ENCODE measurements around the gene TPST1. TPM values are rescaled to one million over a fixed set of nuclear protein-coding genes. Genes with fewer than 3 reads are reported as not detected.

Gene TPST1
- total RNA-seq, 1 experiment from 2014 or later, result 32.8 TPM

DNA sequence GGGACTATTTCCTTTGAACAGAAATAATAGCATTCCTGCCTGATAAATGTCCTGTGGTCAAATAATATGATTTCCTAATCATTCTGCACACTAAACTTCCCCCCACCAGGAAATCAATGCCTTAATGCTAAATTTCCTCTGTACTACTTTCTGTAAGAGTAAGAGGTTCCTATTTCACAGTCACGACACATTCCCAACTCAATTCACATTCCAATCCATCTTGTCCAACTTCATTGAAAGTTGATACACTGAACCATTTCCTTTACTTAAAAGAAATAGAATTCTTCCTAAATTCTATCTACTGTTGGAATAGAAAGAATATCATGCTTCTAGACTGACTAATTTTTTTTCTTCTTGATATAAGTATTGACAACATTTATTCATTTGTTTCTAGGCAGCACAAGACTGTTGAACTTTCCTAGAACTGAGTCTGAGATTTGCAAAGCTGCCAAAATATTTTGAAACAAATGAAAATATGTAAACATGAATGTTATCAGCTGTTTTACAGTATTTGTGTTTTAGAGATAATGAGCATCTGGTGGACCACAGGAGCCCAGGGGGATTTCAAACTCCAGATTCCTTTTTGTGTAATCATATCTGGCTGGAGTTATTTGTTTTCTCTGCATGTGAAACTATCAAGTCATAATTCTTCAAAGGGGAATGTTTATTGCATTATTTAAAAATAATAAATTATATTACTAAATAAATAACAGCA is 121.5 kb downstream of the TPST1 start:
- no TSS peak for BruUV-seq (replicated peaks)
- DNase-seq, result peak; percentile 25 to 45
- Histone ChIP-seq H3K9me3 (peaks cover 6% of the 10 kb centered on the region; the same call in 1 of the 2 replicates), H3K4me1 (peaks cover 14% of the 10 kb centered on the region), H3K4me3 (ENCODE audit: low read depth, low read length) (no peak overlapping the region), H3K27me3 (replicated peaks; ENCODE audit: control insufficient read depth, insufficient read depth, low read length) (no peaks in the 10 kb centered on the region), H3K36me3 (ENCODE audit: control insufficient read depth, insufficient read depth, low read length) (no peaks in the 10 kb centered on the region)
- peaks cover 5% of the 10 kb centered on the region for H3K36me3 Mint-ChIP-seq (ENCODE audit: insufficient read depth, unreplicated experiment)
- no peak overlapping the region for H3K27ac Mint-ChIP-seq (ENCODE audit: unreplicated experiment)
- H3K4me3 Mint-ChIP-seq (ENCODE audit: unreplicated experiment), result peak overlapping the region; percentile 0
- CTCF ChIA-PET, result no interaction called here
- H3K9me3 Mint-ChIP-seq (ENCODE audit: unreplicated experiment), result peaks cover 11% of the 10 kb centered on the region
- TF ChIP-seq, protein P1, sequence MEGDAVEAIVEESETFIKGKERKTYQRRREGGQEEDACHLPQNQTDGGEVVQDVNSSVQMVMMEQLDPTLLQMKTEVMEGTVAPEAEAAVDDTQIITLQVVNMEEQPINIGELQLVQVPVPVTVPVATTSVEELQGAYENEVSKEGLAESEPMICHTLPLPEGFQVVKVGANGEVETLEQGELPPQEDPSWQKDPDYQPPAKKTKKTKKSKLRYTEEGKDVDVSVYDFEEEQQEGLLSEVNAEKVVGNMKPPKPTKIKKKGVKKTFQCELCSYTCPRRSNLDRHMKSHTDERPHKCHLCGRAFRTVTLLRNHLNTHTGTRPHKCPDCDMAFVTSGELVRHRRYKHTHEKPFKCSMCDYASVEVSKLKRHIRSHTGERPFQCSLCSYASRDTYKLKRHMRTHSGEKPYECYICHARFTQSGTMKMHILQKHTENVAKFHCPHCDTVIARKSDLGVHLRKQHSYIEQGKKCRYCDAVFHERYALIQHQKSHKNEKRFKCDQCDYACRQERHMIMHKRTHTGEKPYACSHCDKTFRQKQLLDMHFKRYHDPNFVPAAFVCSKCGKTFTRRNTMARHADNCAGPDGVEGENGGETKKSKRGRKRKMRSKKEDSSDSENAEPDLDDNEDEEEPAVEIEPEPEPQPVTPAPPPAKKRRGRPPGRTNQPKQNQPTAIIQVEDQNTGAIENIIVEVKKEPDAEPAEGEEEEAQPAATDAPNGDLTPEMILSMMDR (IDR thresholded peaks at IDR 0.05; ENCODE audit: insufficient read depth in 1 of 2, low read depth in 1 of 2, low read length in 1 of 2, severe bottlenecking in 1 of 2, unreplicated experiment in 1 of 2), result no peak
- peaks cover 25% of the 10 kb centered on the region for H3K4me1 Mint-ChIP-seq (ENCODE audit: low read depth, unreplicated experiment)
- intact Hi-C loops (cut with micrococcal nuclease; ENCODE audit: unreplicated experiment), result loop anchor here (1.0 to 10.0 kb wide), 2 partner anchors 88 kb away; no protein-coding TSS in a partner anchor
- no peaks in the 10 kb centered on the region for H3K27me3 Mint-ChIP-seq (ENCODE audit: insufficient read depth, unreplicated experiment)
- POLR2A ChIA-PET, result interaction anchor here (0.6 kb wide), 1 partner anchor 226 kb away, joined by 5 read pairs; no protein-coding TSS in a partner anchor

DNA sequence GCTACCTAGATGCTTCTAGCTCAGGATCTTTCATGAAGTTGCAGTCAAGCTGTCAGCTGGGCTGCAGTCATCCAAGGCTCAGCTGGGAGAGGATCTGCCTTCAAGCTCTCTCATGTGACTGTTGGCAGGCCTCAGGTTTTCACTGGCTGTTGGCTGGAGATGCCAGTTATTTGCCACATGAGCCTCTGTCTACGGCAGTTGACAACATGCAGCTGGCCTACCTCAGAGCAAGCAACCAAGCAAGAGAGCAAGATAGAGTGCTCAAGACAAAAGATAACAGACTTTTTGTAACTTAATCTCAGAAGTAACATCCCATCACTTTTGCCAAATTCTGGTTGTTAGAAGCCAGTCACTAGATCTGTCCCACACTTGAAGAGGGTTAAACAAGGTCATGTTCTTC is 125.8 kb downstream of the TPST1 start:
- Mint-ChIP-seq H3K4me1 (ENCODE audit: low read depth, unreplicated experiment) (peaks cover 16% of the 10 kb centered on the region), H3K27ac (ENCODE audit: unreplicated experiment) (no peak overlapping the region), H3K36me3 (ENCODE audit: insufficient read depth, unreplicated experiment) (peaks cover 20% of the 10 kb centered on the region), H3K4me3 (ENCODE audit: unreplicated experiment) (no peak overlapping the region), H3K27me3 (ENCODE audit: insufficient read depth, unreplicated experiment) (no peaks in the 10 kb centered on the region), H3K9me3 (ENCODE audit: unreplicated experiment) (peaks cover 1% of the 10 kb centered on the region)
- TF ChIP-seq, protein P1 (IDR thresholded peaks at IDR 0.05; ENCODE audit: insufficient read depth in 1 of 2, low read depth in 1 of 2, low read length in 1 of 2, severe bottlenecking in 1 of 2, unreplicated experiment in 1 of 2), result no peak
- Histone ChIP-seq H3K36me3 (ENCODE audit: control insufficient read depth, insufficient read depth, low read length) (no peaks in the 10 kb centered on the region), H3K9me3 (no peaks in the 10 kb centered on the region), H3K4me3 (ENCODE audit: low read depth, low read length) (no peak overlapping the region), H3K27me3 (replicated peaks; ENCODE audit: control insufficient read depth, insufficient read depth, low read length) (no peaks in the 10 kb centered on the region), H3K4me1 (peaks cover 13% of the 10 kb centered on the region)
- BruUV-seq (replicated peaks), result no TSS peak
- ChIA-PET CTCF (no interaction called here), POLR2A (interaction anchor here (0.6 kb wide), 1 partner anchor 58 kb away, joined by 3 read pairs; no protein-coding TSS in a partner anchor)
- intact Hi-C loops (cut with micrococcal nuclease; ENCODE audit: unreplicated experiment), result no loop called here
- no peak for DNase-seq

DNA sequence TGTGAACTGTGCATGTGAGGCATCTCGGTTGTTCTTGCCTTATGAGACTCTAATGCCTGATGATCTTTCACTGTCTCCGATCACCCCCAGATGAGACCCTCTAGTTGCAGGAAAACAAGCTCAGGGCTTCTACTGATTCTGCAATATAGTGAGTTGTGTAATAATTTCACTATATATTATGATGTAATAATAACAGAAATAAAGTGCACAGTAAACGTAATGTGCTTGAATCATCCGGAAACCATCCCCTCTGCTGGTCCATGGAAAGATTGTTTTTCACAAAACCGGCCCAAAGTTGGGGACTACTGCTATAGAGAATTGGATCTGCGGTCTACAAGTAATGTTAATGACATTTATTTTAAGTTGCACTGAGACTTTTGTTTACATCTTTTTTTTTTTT is 126.7 kb downstream of the TPST1 start:
- no peaks in the 10 kb centered on the region for H3K36me3 ChIP-seq (ENCODE audit: control insufficient read depth, insufficient read depth, low read length)
- 0 out of 2 replicates have a peak, but pooled peaks cover 1% of the 10 kb centered on the region for H3K9me3 ChIP-seq
- peaks cover 10% of the 10 kb centered on the region for H3K9me3 Mint-ChIP-seq (ENCODE audit: unreplicated experiment)
- H3K4me3 ChIP-seq (ENCODE audit: low read depth, low read length), result no peak overlapping the region
- BruUV-seq (replicated peaks), result no TSS peak
- H3K27me3 ChIP-seq (replicated peaks; ENCODE audit: control insufficient read depth, insufficient read depth, low read length), result no peaks in the 10 kb centered on the region
- intact Hi-C loops (cut with micrococcal nuclease; ENCODE audit: unreplicated experiment), result no loop called here
- POLR2A ChIA-PET, result no interaction called here
- H3K36me3 Mint-ChIP-seq (ENCODE audit: insufficient read depth, unreplicated experiment), result peaks cover 25% of the 10 kb centered on the region
- no peaks in the 10 kb centered on the region for H3K27me3 Mint-ChIP-seq (ENCODE audit: insufficient read depth, unreplicated experiment)
- no peak for DNase-seq
- no peak overlapping the region for H3K27ac Mint-ChIP-seq (ENCODE audit: unreplicated experiment)
- H3K4me1 Mint-ChIP-seq (ENCODE audit: low read depth, unreplicated experiment), result peaks cover 8% of the 10 kb centered on the region
- H3K4me3 Mint-ChIP-seq (ENCODE audit: unreplicated experiment), result no peak overlapping the region
- TF ChIP-seq, protein P1 (IDR thresholded peaks at IDR 0.05; ENCODE audit: insufficient read depth in 1 of 2, low read depth in 1 of 2, low read length in 1 of 2, severe bottlenecking in 1 of 2, unreplicated experiment in 1 of 2), result no peak
- CTCF ChIA-PET, result no interaction called here
- H3K4me1 ChIP-seq, result peaks cover 4% of the 10 kb centered on the region
